Measurements from ENCODE around the gene GSK3A.

The GSK3A gene

DNA sequence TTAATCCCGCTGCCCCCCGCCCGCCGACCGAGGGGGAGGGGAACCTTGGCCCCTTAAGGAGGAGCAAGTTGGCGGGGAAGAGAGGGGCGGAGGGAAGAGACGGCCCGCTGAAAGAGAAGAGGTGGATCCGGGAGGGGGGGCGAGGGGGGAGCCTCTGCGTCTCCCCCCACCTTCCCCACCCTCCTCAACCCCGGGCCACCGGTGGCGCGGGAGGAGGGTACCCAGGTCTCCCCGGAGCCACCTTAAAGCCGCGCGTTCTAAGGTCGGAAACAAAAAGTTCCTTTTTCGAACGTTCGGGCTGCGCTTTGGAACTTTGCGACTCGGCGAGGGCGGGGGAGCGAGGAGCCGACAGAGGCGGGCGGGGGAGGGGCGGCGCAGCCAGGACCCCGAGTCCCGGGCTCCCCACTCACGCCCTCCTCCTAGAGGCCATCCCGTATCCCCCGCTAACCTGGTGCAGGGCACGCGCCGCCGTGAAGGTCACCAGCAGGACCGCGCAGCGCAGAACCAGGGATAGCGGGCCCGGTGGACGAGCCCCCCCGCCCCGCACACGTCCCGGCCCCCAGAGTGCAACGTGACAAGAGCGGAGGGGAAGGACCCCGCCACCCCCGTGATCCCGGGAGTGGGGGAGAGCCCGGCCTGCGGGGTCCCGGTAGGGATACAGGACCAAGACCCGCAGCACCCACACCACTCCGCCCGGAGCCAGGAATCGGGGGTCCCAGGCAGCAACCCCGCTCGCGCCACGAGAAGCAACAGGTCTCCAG is 11.9 kb upstream of the GSK3A start:
- H3K9me3 ChIP-seq (ENCODE audit: control insufficient read depth, low read length), result no peaks in the 10 kb centered on the region
- H3K36me3 ChIP-seq (ENCODE audit: control insufficient read depth, insufficient read depth, low read length), result peaks cover 10% of the 10 kb centered on the region
- peak overlapping the region; percentile 96 for H3K27ac ChIP-seq (ENCODE audit: insufficient read depth, low read length, poor library complexity, severe bottlenecking)
- peaks cover 31% of the 10 kb centered on the region for H3K4me1 ChIP-seq (ENCODE audit: control insufficient read depth, insufficient read depth, low read length, poor library complexity, severe bottlenecking)
- peak overlapping the region; percentile 98 for H3K4me3 ChIP-seq (ENCODE audit: insufficient read depth, low read depth, low read length, poor library complexity, severe bottlenecking)
- DNase-seq, result peak; percentile 51 to 68 (median 68)
- no peaks in the 10 kb centered on the region for H3K27me3 ChIP-seq (replicated peaks; ENCODE audit: control insufficient read depth, insufficient read depth, low read length, poor library complexity, severe bottlenecking)

DNA sequence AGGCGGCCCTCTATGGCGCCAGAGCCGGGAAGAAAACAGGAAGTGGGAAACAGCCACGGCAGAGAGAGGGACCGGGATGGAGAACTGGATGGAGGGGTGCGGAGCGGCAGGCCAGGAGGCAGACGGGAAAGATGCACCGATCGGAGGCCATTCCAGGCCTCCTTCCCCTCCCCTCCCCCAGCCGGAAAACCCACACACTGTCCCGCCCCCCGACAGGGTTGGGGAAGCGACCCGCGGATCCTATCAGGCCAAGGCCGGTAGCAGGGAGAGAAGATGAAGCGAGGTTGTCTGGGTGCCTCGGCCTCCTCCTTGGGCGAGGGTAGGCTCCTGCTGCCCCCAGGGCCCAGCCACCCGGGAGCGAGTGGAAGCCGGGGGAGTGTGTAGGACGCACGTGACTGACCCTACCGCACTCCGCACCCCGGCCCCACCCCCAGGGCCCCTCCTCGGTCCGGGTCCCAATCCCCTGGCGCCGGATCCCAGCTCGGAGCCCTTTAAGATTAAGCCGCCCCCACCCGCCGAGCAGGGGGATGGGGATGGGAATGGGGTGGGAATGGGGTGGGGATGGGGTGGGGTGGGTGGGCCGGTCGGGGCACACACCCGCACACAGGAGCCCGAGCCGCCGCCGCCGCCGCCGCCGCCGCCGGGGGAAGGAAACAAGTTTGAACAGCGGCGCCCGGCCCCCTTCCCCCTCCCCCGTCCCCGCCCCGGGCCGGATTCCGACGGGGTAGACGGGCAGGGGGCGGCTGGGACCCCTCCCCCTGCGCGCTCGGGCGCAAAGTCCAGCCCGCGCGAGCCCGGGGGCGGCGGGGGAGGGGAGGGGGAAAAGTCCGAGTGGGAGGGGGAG is 11.1 kb upstream of the GSK3A start:
- peaks cover 31% of the 10 kb centered on the region for H3K4me1 ChIP-seq (ENCODE audit: control insufficient read depth, insufficient read depth, low read length, poor library complexity, severe bottlenecking)
- peak; percentile 35 to 55 (median 54) for DNase-seq
- H3K9me3 ChIP-seq (ENCODE audit: control insufficient read depth, low read length), result no peaks in the 10 kb centered on the region
- peak overlapping the region; percentile 98 for H3K4me3 ChIP-seq (ENCODE audit: insufficient read depth, low read depth, low read length, poor library complexity, severe bottlenecking)
- H3K36me3 ChIP-seq (ENCODE audit: control insufficient read depth, insufficient read depth, low read length), result peaks cover 11% of the 10 kb centered on the region
- no peaks in the 10 kb centered on the region for H3K27me3 ChIP-seq (replicated peaks; ENCODE audit: control insufficient read depth, insufficient read depth, low read length, poor library complexity, severe bottlenecking)
- H3K27ac ChIP-seq (ENCODE audit: insufficient read depth, low read length, poor library complexity, severe bottlenecking), result peak overlapping the region; percentile 96

DNA sequence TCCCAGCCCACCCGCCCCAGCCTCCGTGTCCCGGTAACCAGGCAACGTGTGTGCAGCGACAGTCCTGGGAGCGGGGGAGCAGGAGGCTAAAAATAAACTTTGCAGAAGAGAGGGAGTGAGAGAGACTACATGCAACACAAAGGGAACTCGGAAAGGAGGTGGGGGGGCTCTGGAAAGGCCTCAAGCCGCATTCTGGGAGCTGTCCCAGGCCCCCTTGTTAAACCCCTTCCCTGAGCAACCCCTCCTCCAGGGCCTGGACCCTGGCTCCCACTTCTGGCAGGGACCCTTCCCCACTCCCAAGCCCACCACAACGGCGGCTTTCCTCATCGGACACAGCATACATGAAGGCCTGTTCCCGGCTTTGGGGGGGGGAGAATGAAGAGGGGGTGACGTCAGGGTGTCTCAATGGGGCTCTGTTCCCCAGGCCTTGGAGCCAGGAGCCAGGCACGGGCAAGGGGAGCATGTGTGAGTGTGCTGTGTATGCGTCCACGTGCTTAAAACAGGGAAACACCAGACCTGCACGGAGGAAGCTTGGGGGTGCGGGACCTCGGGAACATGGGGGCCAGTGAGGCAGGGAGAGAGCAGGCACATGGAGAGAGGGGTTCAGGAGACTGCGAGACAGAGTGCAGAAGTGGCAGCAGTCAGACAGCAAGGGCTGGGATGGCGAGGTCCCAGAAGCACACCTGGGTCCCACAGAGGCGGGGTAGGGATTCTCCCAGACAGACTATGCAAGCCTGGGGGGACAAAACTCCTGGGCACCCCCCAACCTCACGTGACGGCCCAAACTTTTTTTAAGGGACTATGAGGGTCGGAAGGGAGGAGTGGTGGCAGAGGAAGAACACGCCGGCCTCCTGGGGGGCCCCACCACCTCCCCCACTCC is 10.2 kb upstream of the GSK3A start:
- peaks cover 11% of the 10 kb centered on the region for H3K36me3 ChIP-seq (ENCODE audit: control insufficient read depth, insufficient read depth, low read length)
- H3K9me3 ChIP-seq (ENCODE audit: control insufficient read depth, low read length), result no peaks in the 10 kb centered on the region
- no peaks in the 10 kb centered on the region for H3K27me3 ChIP-seq (replicated peaks; ENCODE audit: control insufficient read depth, insufficient read depth, low read length, poor library complexity, severe bottlenecking)
- peak in 1 of 3 donors; percentile 19 for DNase-seq
- peak overlapping the region; percentile 74 for H3K4me3 ChIP-seq (ENCODE audit: insufficient read depth, low read depth, low read length, poor library complexity, severe bottlenecking)
- peak overlapping the region; percentile 78 for H3K27ac ChIP-seq (ENCODE audit: insufficient read depth, low read length, poor library complexity, severe bottlenecking)
- H3K4me1 ChIP-seq (ENCODE audit: control insufficient read depth, insufficient read depth, low read length, poor library complexity, severe bottlenecking), result peaks cover 31% of the 10 kb centered on the region

DNA sequence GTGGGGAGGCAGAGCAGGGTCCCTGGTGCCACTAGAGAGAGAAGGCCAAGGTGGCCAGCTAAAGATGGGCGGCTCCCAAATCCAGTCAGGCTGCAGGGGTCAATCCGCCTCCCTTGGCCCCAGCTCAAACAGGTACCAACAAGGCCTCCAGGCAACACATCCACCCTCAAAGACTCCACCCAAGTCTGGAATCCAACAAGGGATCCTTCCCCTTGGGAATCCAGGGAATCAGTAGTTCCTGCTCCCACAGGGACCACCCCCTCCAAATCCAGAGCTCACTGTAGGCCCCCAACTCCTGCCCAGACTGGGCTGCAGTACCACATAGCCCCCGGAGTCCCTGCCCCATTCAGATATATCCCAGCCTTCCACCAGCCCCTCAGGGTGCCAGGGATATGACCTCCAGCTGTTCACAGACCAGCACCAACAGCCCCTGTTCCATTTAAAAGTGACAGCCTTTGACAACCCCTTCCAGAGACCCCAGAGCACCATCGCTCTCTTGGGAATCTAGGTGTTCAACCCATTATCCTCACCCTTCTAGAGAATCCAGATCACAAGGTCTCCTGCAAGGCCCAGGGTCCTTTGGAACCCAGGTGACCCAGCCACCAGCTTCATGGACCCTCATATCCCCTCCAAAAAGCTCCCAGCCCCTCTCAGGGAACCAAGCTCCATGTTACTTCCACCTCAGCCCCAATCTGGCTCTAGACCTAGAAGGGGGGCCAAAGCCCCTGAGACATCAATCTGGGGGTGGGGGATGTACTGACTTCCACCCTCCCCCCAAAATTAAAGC is 9.4 kb upstream of the GSK3A start:
- no peaks in the 10 kb centered on the region for H3K27me3 ChIP-seq (replicated peaks; ENCODE audit: control insufficient read depth, insufficient read depth, low read length, poor library complexity, severe bottlenecking)

DNA sequence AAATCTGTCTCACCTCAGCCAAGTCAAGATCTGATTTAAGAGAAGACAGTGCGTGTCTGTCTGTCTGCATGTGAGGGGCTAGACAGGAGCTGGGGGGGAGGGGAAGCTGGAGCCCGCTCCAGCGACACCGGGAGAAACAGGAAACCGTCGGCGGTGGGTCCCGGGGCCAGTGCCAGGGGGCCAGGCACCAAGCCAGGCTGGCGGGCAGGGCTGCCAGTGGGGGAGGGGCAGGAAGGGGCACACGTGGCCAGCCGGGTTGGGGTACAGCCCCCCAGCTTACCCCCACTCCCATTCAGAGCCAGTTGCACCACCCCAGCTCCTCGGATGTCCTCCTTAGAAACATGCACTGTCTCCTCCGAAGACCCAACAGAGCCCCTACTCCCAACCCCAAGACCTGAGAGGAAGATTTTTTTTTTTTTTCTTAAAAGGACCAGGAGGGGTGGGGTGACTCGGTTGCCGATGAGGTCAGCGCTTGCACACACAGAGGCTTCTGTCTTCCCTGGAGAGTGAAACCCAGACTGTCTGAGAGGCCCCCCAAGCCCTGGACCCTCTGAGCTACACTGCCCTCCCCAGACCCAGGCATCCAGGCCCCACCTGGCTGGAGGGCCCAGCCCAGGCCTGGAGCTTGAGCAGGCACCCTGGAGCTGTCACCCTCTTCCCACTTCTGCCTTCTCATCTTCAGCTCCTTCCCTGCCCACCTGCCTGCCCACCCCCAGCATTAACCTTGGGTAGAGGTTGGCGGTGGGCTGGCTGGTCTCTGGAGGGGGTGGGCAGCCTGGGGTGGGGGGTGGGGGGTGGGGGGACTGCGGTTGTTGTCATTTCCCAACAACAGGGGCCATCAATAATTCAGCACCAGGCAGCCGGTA is 8.5 kb upstream of the GSK3A start:
- Histone ChIP-seq H3K27me3 (replicated peaks; ENCODE audit: control insufficient read depth, insufficient read depth, low read length, poor library complexity, severe bottlenecking) (no peaks in the 10 kb centered on the region), H3K36me3 (ENCODE audit: control insufficient read depth, insufficient read depth, low read length) (peaks cover 11% of the 10 kb centered on the region), H3K27ac (ENCODE audit: insufficient read depth, low read length, poor library complexity, severe bottlenecking) (peak overlapping the region; percentile 27), H3K4me3 (ENCODE audit: insufficient read depth, low read depth, low read length, poor library complexity, severe bottlenecking) (no peak overlapping the region), H3K4me1 (ENCODE audit: control insufficient read depth, insufficient read depth, low read length, poor library complexity, severe bottlenecking) (peaks cover 30% of the 10 kb centered on the region), H3K9me3 (ENCODE audit: control insufficient read depth, low read length) (no peaks in the 10 kb centered on the region)
- no peak for DNase-seq

More for the DNA sequence above, 9.4 kb upstream of the GSK3A start:
- no peak overlapping the region for H3K4me3 ChIP-seq (ENCODE audit: insufficient read depth, low read depth, low read length, poor library complexity, severe bottlenecking)
- H3K9me3 ChIP-seq (ENCODE audit: control insufficient read depth, low read length), result no peaks in the 10 kb centered on the region
- peaks cover 11% of the 10 kb centered on the region for H3K36me3 ChIP-seq (ENCODE audit: control insufficient read depth, insufficient read depth, low read length)
- no peak overlapping the region for H3K27ac ChIP-seq (ENCODE audit: insufficient read depth, low read length, poor library complexity, severe bottlenecking)
- peaks cover 31% of the 10 kb centered on the region for H3K4me1 ChIP-seq (ENCODE audit: control insufficient read depth, insufficient read depth, low read length, poor library complexity, severe bottlenecking)
- no peak for DNase-seq

DNA sequence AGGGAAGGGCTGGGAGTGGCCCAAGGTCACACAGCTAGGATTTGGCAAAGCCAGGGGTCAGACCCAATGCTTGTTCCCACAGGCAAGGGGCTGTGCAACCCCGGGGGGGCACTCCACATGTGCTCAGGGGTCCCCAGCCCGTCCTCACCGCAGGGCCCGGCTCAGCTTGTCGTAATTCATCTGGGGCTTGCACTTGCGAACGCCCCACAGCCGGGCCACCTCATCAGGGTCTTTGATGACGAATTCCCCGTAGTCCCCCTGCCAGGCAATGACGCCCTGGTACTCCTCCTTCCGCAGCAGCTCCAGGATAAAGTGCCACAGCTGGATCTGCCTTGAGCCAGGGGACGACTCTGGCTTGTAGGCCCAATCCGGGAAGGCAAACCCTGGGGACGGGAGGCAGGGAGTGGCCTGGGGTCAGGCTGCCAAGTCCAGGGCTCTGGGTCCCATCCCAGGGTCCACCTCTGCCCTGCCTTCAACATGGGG is 7.8 kb upstream of the GSK3A start:
- no peak for DNase-seq
- Histone ChIP-seq H3K36me3 (ENCODE audit: control insufficient read depth, insufficient read depth, low read length) (peaks cover 11% of the 10 kb centered on the region), H3K27me3 (replicated peaks; ENCODE audit: control insufficient read depth, insufficient read depth, low read length, poor library complexity, severe bottlenecking) (no peaks in the 10 kb centered on the region), H3K27ac (ENCODE audit: insufficient read depth, low read length, poor library complexity, severe bottlenecking) (no peak overlapping the region), H3K4me1 (ENCODE audit: control insufficient read depth, insufficient read depth, low read length, poor library complexity, severe bottlenecking) (peaks cover 23% of the 10 kb centered on the region), H3K4me3 (ENCODE audit: insufficient read depth, low read depth, low read length, poor library complexity, severe bottlenecking) (no peak overlapping the region), H3K9me3 (ENCODE audit: control insufficient read depth, low read length) (no peaks in the 10 kb centered on the region)

DNA sequence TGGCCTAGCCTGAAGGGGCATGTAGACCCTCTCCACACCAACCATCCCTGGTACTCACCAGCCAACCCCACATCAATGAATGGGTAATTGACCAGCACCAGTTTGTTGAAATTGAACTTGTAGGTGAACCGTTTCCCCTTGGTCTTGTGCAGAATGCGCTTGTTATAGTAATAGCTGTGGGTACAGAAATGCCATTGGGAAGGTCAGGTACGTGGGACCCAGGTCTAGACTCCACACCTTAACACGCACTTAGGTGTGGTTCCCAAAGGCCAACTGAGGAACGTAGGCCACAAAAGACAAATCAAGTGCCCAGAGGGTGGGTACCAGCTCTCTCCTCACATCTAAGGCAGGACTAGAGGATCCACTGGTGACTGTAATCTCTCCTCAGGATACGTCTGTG is 7.4 kb upstream of the GSK3A start:
- DNase-seq, result no peak
- Histone ChIP-seq H3K27ac (ENCODE audit: insufficient read depth, low read length, poor library complexity, severe bottlenecking) (no peak overlapping the region), H3K36me3 (ENCODE audit: control insufficient read depth, insufficient read depth, low read length) (peaks cover 11% of the 10 kb centered on the region), H3K4me3 (ENCODE audit: insufficient read depth, low read depth, low read length, poor library complexity, severe bottlenecking) (no peak overlapping the region), H3K4me1 (ENCODE audit: control insufficient read depth, insufficient read depth, low read length, poor library complexity, severe bottlenecking) (peaks cover 27% of the 10 kb centered on the region), H3K9me3 (ENCODE audit: control insufficient read depth, low read length) (no peaks in the 10 kb centered on the region), H3K27me3 (replicated peaks; ENCODE audit: control insufficient read depth, insufficient read depth, low read length, poor library complexity, severe bottlenecking) (no peaks in the 10 kb centered on the region)

DNA sequence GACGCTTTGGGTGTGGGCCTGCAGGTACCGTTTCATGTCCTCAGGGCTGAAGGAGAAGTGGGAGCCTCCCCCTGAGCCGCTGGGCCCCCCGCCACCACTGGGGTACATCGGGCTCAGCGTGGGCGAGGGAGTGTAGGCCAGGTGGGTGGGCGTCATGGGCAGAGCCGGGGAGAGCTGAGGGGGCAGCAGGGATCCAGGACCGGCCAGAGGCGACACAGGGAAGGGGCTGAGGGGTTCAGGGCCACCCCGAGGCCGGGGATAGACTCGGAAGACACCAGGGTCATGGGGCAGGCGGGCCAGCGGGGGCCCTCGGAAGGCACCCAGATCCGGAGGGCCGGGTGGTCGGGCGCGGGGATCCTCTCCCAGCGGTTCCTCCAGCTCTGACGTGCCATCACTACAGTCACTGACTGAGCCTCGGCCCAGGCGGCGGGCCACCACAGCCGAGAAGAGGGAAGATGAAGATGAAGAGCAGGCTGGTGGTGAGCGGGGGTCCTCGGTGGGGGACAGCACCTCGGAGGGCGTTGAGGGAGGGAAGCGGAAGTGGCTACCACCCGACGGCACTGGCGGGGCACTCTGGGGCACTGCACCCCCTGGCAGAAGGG is 6.8 kb upstream of the GSK3A start:
- H3K36me3 ChIP-seq (ENCODE audit: control insufficient read depth, insufficient read depth, low read length), result peaks cover 11% of the 10 kb centered on the region
- no peaks in the 10 kb centered on the region for H3K27me3 ChIP-seq (replicated peaks; ENCODE audit: control insufficient read depth, insufficient read depth, low read length, poor library complexity, severe bottlenecking)
- peaks cover 28% of the 10 kb centered on the region for H3K4me1 ChIP-seq (ENCODE audit: control insufficient read depth, insufficient read depth, low read length, poor library complexity, severe bottlenecking)
- H3K27ac ChIP-seq (ENCODE audit: insufficient read depth, low read length, poor library complexity, severe bottlenecking), result no peak overlapping the region
- no peaks in the 10 kb centered on the region for H3K9me3 ChIP-seq (ENCODE audit: control insufficient read depth, low read length)
- no peak overlapping the region for H3K4me3 ChIP-seq (ENCODE audit: insufficient read depth, low read depth, low read length, poor library complexity, severe bottlenecking)
- DNase-seq, result no peak

Measured in effector memory CD4-positive, alpha-beta T cell (primary cell).